ENCODE data around the gene WASL. TPM values are rescaled to one million over a fixed set of nuclear protein-coding genes. Genes with fewer than 3 reads are reported as not detected.
A peak's percentile ranks its signal among the peaks of the same experiment; 100 is the strongest.

WASL gene
- polyA plus RNA-seq, 2 of the 4 experiments (the other 2 are of a cell fraction) = 18.5 to 21.0 TPM

GRCh38 chr7:123640583-123640982 lies 108.2 kb downstream of the WASL start (continued):
- TF ChIP-seq HMGXB4 (CRISPR knock-in tag; IDR thresholded peaks at IDR 0.05; ENCODE audit: borderline replicate concordance) = no peak
- no peak for TF ChIP-seq CEBPB (IDR thresholded peaks at IDR 0.05)

- ATAC-seq (no peak), DNase-seq (ENCODE audit: low read depth in 1 of 2, low spot score in 1 of 2) (no peak), FAIRE-seq (no peak)
- 35% methylated on average over 2 of the region's 2 CpGs for WGBS (ENCODE audit: missing lambda C conversion rate)
- H3K27ac ChIP-seq = no peak overlapping the region
- no peak overlapping the region for H3K4me2 ChIP-seq
- no peak for TF ChIP-seq GATA3 (IDR thresholded peaks at IDR 0.05; ENCODE audit: borderline replicate concordance)
- TF ChIP-seq BCL3 (IDR thresholded peaks at IDR 0.05) = no peak
- no peak for TF ChIP-seq HDAC2 (IDR thresholded peaks at IDR 0.05)
- no peak for TF ChIP-seq RFX5 (IDR thresholded peaks at IDR 0.05)
- TF ChIP-seq TP53 (CRISPR knock-in tag; IDR thresholded peaks at IDR 0.05) = no peak
- no peak for TF ChIP-seq RAD21 (conservative IDR thresholded peaks at IDR 0.05 in 1 of 2, IDR thresholded peaks at IDR 0.05 in 1 of 2)
- no peak for TF ChIP-seq CTCF (IDR thresholded peaks at IDR 0.05)
- TF ChIP-seq SMC3 (IDR thresholded peaks at IDR 0.05) = no peak
- TF ChIP-seq CBX8 (IDR thresholded peaks at IDR 0.05) = no peak
- no peak for TF ChIP-seq EHMT2 (IDR thresholded peaks at IDR 0.05; ENCODE audit: low read depth)
- TF ChIP-seq CBX2 (IDR thresholded peaks at IDR 0.05; ENCODE audit: borderline replicate concordance, low read depth) = no peak
- no peak for TF ChIP-seq BHLHE40 (IDR thresholded peaks at IDR 0.05; ENCODE audit: low read depth, low read length)
- TF ChIP-seq POLR2AphosphoS2 (conservative IDR thresholded peaks at IDR 0.05; ENCODE audit: low read length) = no peak
- no peak for TF ChIP-seq TFCP2L1 (CRISPR knock-in tag; IDR thresholded peaks at IDR 0.05)
- no peak for TF ChIP-seq EHF (CRISPR knock-in tag; IDR thresholded peaks at IDR 0.05)
- no peaks in the 10 kb centered on the region for H3K9me3 ChIP-seq
- H3K4me1 ChIP-seq = no peaks in the 10 kb centered on the region
- no peak overlapping the region for H3K4me3 ChIP-seq
- POLR2A ChIA-PET = no interaction called here
- CTCF ChIA-PET = no interaction called here
Observed at GRCh38 chr7:123639631-123640030, 109.2 kb downstream of the WASL start.

GRCh38 chr7:123637878-123638277 lies 110.9 kb downstream of the WASL start:
- H3K4me3 ChIP-seq = no peak overlapping the region
- no peak for FAIRE-seq
- TF ChIP-seq ZNF302 (CRISPR knock-in tag; IDR thresholded peaks at IDR 0.05) = no peak
- TF ChIP-seq JUN (IDR thresholded peaks at IDR 0.05) = no peak
- no peak for ATAC-seq
- POLR2A ChIA-PET = no interaction called here
- no peaks in the 10 kb centered on the region for H3K9me3 ChIP-seq
- no peak overlapping the region for H3K4me2 ChIP-seq
- no peak for DNase-seq (ENCODE audit: low read depth in 1 of 2, low spot score in 1 of 2)
- 17% methylated on average over 2 of the region's 2 CpGs for WGBS (ENCODE audit: missing lambda C conversion rate)
- CTCF ChIA-PET = interaction anchor here (3.1 to 4.6 kb wide), 2 partner anchors 228 to 234 kb away, joined by 34 to 39 read pairs; no protein-coding TSS in a partner anchor
- no peak overlapping the region for H3K27ac ChIP-seq
- H3K4me1 ChIP-seq = no peaks in the 10 kb centered on the region

- Histone ChIP-seq H3K9me3 (no peaks in the 10 kb centered on the region), H3K4me3 (no peak overlapping the region), H3K4me1 (no peaks in the 10 kb centered on the region), H3K4me2 (no peak overlapping the region), H3K27ac (no peak overlapping the region)
- POLR2A ChIA-PET = no interaction called here
- DNase-seq (ENCODE audit: low read depth in 1 of 2, low spot score in 1 of 2) = no peak
- CTCF ChIA-PET = interaction anchor here (1.0 to 4.6 kb wide), 6 partner anchors 10 to 235 kb away, joined by 3 to 39 read pairs (median 7); no protein-coding TSS in a partner anchor
- ATAC-seq = peak; percentile 43 to 54; a peak in 3 of 6 replicates
- TF ChIP-seq RARB (CRISPR knock-in tag; IDR thresholded peaks at IDR 0.05) (no peak), NR3C1 (IDR thresholded peaks at IDR 0.05) (no peak), ZFP36 (IDR thresholded peaks at IDR 0.05; ENCODE audit: borderline replicate concordance, partially characterized antibody) (no peak), JUN (IDR thresholded peaks at IDR 0.05) (no peak), SMC3 (IDR thresholded peaks at IDR 0.05) (no peak), GATA3 (IDR thresholded peaks at IDR 0.05; ENCODE audit: borderline replicate concordance) (no peak), TFCP2L1 (CRISPR knock-in tag; IDR thresholded peaks at IDR 0.05) (no peak), KDM1A (IDR thresholded peaks at IDR 0.05; ENCODE audit: low read depth) (no peak), EHF (CRISPR knock-in tag; IDR thresholded peaks at IDR 0.05) (no peak), BHLHE40 (IDR thresholded peaks at IDR 0.05; ENCODE audit: low read depth, low read length) (no peak), RFX5 (IDR thresholded peaks at IDR 0.05) (no peak), USF2 (IDR thresholded peaks at IDR 0.05) (no peak), E2F6 (IDR thresholded peaks at IDR 0.05; ENCODE audit: borderline replicate concordance, low read depth) (no peak)
- no peak for FAIRE-seq
- 20% methylated on average over 3 of the region's 3 CpGs for WGBS (ENCODE audit: missing lambda C conversion rate)
Observed at GRCh38 chr7:123637203-123637602, 111.6 kb downstream of the WASL start.

Measured in A549 (cell line).